Caco-2 (cell line): ENCODE measurements around the gene CCNJ. TPM values are rescaled to one million over a fixed set of nuclear protein-coding genes. Genes with fewer than 3 reads are reported as not detected.

ENCODE experiments used
- BruUV-seq: library from RNA; stranded (reverse); fragments of 400-500 nt; replicated peaks from 2 replicates; lab custom pipeline; 2021; lab: Mats Ljungman, UMichigan
- CTCF ChIA-PET: fragments of 300-600 bp; sonication (Branson Sonifier 250); formaldehyde crosslinking; loops from one replicate; lab custom pipeline; 2022; ENCODE audit warnings: antibody characterized with exemption; lab: Charles Lee
- POLR2A ChIA-PET: fragments of 300-600 bp; sonication (Branson Sonifier 250); formaldehyde crosslinking; loops from one replicate; lab custom pipeline; 2022; ENCODE audit warnings: antibody characterized with exemption; lab: Charles Lee
- DNase-seq, 2 experiments: peaks; one replicate each; pipeline versions ENCODE4 v3.0.0 to v3.0.0-alpha.2; 2020 to 2022
- H3K27me3 ChIP-seq: replicated peaks from 2 replicates; pipeline ENCODE4 v1.6.0; 2011; ENCODE audit warnings: low read length; ENCODE audit not compliant: control insufficient read depth, insufficient read depth
- H3K36me3 ChIP-seq: 2 replicates; pipeline ENCODE4 v1.5.1; 2011; ENCODE audit warnings: low read length; ENCODE audit not compliant: control insufficient read depth, insufficient read depth
- H3K4me1 ChIP-seq: fragments of 250-450 bp; sonication (Bioruptor Pico); 2 replicates; pipeline ENCODE4 v1.5.1; 2020; ENCODE audit warnings: mild to moderate bottlenecking
- H3K4me3 ChIP-seq: 2 replicates; pipeline ENCODE4 v1.5.1; 2011; ENCODE audit warnings: low read depth, mild to moderate bottlenecking, control low read depth, low read length
- H3K9me3 ChIP-seq: fragments of 250-450 bp; sonication (Bioruptor Pico); 2 replicates; pipeline ENCODE4 v1.5.1; 2020; ENCODE audit warnings: mild to moderate bottlenecking, moderate library complexity
- H3K27ac Mint-ChIP-seq: one replicate; pipeline ENCODE4 v1.8.0; 2022; ENCODE audit warnings: mixed read lengths; ENCODE audit not compliant: unreplicated experiment
- H3K27me3 Mint-ChIP-seq: one replicate; pipeline ENCODE4 v1.8.0; 2022; ENCODE audit warnings: mixed read lengths; ENCODE audit not compliant: insufficient read depth, unreplicated experiment
- H3K36me3 Mint-ChIP-seq: one replicate; pipeline ENCODE4 v1.8.0; 2022; ENCODE audit warnings: mild to moderate bottlenecking, mixed read lengths; ENCODE audit not compliant: insufficient read depth, unreplicated experiment
- H3K4me1 Mint-ChIP-seq: one replicate; pipeline ENCODE4 v1.8.0; 2022; ENCODE audit warnings: low read depth, mixed read lengths; ENCODE audit not compliant: unreplicated experiment
- H3K4me3 Mint-ChIP-seq: one replicate; pipeline ENCODE4 v1.8.0; 2022; ENCODE audit warnings: mild to moderate bottlenecking, moderate library complexity, mixed read lengths; ENCODE audit not compliant: unreplicated experiment
- H3K9me3 Mint-ChIP-seq: one replicate; pipeline ENCODE4 v1.8.0; 2022; ENCODE audit warnings: mixed read lengths; ENCODE audit not compliant: unreplicated experiment
- intact Hi-C: fragments of 100-400 bp; cut with micrococcal nuclease; formaldehyde crosslinking; loops from one replicate; pipeline ENCODE4 v1.10.0; 2022; ENCODE audit not compliant: unreplicated experiment
- total RNA-seq: library from RNA; stranded (reverse); gene quantifications from 2 replicates; pipeline ENCODE4 v1.2.3, GENCODE V29; 2022
- TF ChIP-seq, protein P1 (sequence below), 2 experiments: fragments of 200-600 bp in 1 of 2; IDR thresholded peaks; 1 replicate in 1 of 2; 2 replicates in 1 of 2; pipeline versions ENCODE4 v1.5.1 to v1.8.0; 2011 to 2022; ENCODE audit warnings: antibody characterized with exemption in 1 of 2, control low read depth in 1 of 2, inconsistent platforms in 1 of 2, low read depth in 1 of 2, low read length in 1 of 2, mild to moderate bottlenecking in 1 of 2, moderate library complexity in 1 of 2; ENCODE audit not compliant: insufficient read depth in 1 of 2, severe bottlenecking in 1 of 2, unreplicated experiment in 1 of 2

Gene CCNJ
- total RNA-seq, 1 experiment from 2014 or later: 23.5 TPM

DNA sequence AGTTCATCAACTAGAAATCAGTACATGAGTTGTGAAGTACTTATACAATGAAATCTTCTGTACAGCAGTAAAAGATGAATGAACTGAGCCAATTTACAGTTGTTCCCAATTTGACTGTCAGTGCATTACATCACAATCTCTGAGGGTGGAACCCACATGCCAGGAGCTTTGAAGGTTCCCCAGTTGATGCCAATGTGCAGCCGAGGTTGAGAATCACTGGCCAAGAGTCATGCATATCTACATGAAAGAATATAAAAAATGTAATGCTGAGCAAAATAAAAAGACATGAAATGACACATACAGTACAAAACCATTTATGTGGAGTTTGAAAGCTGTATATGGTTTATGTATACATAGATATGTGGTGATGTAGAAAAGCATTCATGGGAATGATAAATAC, 22.1 kb upstream of the CCNJ start:
- POLR2A ChIA-PET: no interaction called here
- Mint-ChIP-seq H3K27ac (no peak overlapping the region), H3K27me3 (no peaks in the 10 kb centered on the region), H3K4me1 (no peaks in the 10 kb centered on the region), H3K4me3 (no peak overlapping the region), H3K9me3 (no peaks in the 10 kb centered on the region), H3K36me3 (no peaks in the 10 kb centered on the region)
- TF ChIP-seq, protein P1, sequence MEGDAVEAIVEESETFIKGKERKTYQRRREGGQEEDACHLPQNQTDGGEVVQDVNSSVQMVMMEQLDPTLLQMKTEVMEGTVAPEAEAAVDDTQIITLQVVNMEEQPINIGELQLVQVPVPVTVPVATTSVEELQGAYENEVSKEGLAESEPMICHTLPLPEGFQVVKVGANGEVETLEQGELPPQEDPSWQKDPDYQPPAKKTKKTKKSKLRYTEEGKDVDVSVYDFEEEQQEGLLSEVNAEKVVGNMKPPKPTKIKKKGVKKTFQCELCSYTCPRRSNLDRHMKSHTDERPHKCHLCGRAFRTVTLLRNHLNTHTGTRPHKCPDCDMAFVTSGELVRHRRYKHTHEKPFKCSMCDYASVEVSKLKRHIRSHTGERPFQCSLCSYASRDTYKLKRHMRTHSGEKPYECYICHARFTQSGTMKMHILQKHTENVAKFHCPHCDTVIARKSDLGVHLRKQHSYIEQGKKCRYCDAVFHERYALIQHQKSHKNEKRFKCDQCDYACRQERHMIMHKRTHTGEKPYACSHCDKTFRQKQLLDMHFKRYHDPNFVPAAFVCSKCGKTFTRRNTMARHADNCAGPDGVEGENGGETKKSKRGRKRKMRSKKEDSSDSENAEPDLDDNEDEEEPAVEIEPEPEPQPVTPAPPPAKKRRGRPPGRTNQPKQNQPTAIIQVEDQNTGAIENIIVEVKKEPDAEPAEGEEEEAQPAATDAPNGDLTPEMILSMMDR (IDR thresholded peaks at IDR 0.05; ENCODE audit: insufficient read depth in 1 of 2, low read depth in 1 of 2, low read length in 1 of 2, severe bottlenecking in 1 of 2, unreplicated experiment in 1 of 2): no peak
- no TSS peak for BruUV-seq
- H3K4me1 ChIP-seq: 0 out of 2 replicates have a peak, but pooled peaks cover 5% of the 10 kb centered on the region
- CTCF ChIA-PET: no interaction called here
- no peak overlapping the region for H3K4me3 ChIP-seq
- no peaks in the 10 kb centered on the region for H3K9me3 ChIP-seq
- no peak for DNase-seq
- intact Hi-C loops: no loop called here
- H3K36me3 ChIP-seq: no peaks in the 10 kb centered on the region
- H3K27me3 ChIP-seq: no peaks in the 10 kb centered on the region

DNA sequence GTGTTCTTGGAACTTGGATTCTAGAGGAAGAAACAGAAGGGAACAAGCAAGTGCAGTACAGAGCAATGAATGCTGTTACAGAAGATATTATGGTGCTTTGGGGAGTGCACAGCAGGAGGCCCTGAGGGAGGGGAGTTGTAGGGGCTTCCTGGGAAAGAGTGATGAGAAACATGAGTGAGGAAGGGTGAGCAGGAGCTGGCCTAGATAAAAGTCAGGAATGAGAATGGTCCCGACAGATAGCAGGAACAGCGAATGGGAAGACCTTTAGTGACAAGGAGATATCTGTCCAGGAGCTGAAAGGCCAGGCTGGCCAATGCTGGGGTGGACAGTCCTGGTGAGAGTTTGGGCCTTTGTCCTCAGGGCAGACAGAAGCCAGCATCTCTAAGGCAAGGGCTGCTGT, 20.6 kb upstream of the CCNJ start:
- TF ChIP-seq, protein P1 (IDR thresholded peaks at IDR 0.05; ENCODE audit: insufficient read depth in 1 of 2, low read depth in 1 of 2, low read length in 1 of 2, severe bottlenecking in 1 of 2, unreplicated experiment in 1 of 2): no peak
- no peaks in the 10 kb centered on the region for H3K36me3 Mint-ChIP-seq
- ChIA-PET CTCF (no interaction called here), POLR2A (no interaction called here)
- no peaks in the 10 kb centered on the region for H3K9me3 Mint-ChIP-seq
- no peak overlapping the region for H3K4me3 Mint-ChIP-seq
- no peak overlapping the region for H3K27ac Mint-ChIP-seq
- no peaks in the 10 kb centered on the region for H3K36me3 ChIP-seq
- H3K4me1 Mint-ChIP-seq: no peaks in the 10 kb centered on the region
- no peaks in the 10 kb centered on the region for H3K27me3 ChIP-seq
- no peak for DNase-seq
- H3K4me3 ChIP-seq: no peak overlapping the region
- no peaks in the 10 kb centered on the region for H3K27me3 Mint-ChIP-seq
- no TSS peak for BruUV-seq
- no peaks in the 10 kb centered on the region for H3K9me3 ChIP-seq
- intact Hi-C loops: no loop called here
- no peaks in the 10 kb centered on the region for H3K4me1 ChIP-seq

DNA sequence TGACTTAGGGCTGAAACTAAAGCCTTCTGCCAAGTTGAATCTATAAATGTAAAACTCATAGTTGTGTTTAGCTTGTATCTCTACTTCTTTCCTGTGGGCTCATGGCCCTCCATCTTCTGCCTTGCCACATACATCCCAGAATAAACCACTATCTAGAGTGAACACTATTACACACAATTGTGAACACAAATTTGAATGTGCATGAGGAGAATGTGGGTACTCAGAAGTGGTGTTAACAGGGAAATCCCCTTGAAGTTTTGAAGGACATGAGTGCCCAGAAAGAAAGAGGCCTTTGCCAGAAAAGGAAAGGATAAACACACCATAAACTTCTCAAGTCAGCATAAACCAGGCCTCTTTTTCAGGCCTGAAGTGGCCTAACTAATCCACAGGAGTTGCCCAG, 20.2 kb upstream of the CCNJ start:
- H3K4me1 ChIP-seq: no peaks in the 10 kb centered on the region
- no TSS peak for BruUV-seq
- ChIA-PET CTCF (no interaction called here), POLR2A (no interaction called here)
- no peaks in the 10 kb centered on the region for H3K36me3 ChIP-seq
- intact Hi-C loops: no loop called here
- Mint-ChIP-seq H3K9me3 (no peaks in the 10 kb centered on the region), H3K27me3 (no peaks in the 10 kb centered on the region), H3K4me3 (no peak overlapping the region), H3K36me3 (no peaks in the 10 kb centered on the region), H3K4me1 (no peaks in the 10 kb centered on the region), H3K27ac (no peak overlapping the region)
- TF ChIP-seq, protein P1 (IDR thresholded peaks at IDR 0.05; ENCODE audit: insufficient read depth in 1 of 2, low read depth in 1 of 2, low read length in 1 of 2, severe bottlenecking in 1 of 2, unreplicated experiment in 1 of 2): no peak
- no peaks in the 10 kb centered on the region for H3K9me3 ChIP-seq
- DNase-seq: no peak
- no peaks in the 10 kb centered on the region for H3K27me3 ChIP-seq
- no peak overlapping the region for H3K4me3 ChIP-seq
